NB4 (cell line): Measurements from ENCODE around the gene CCDC171.

ENCODE experiments used
- CTCF ChIP-seq: IDR thresholded peaks from one replicate; pipeline ENCODE4 v1.5.1; 2012; ENCODE audit warnings: low read depth, low read length
- MYC ChIP-seq: IDR thresholded peaks from 2 replicates; pipeline ENCODE4 v1.6.1; 2011; ENCODE audit warnings: low read depth, low read length
- POLR2A ChIP-seq: IDR thresholded peaks from 2 replicates; pipeline ENCODE4 v1.6.1; 2011; ENCODE audit warnings: mild to moderate bottlenecking; ENCODE audit not compliant: insufficient read length; ENCODE audit errors: extremely low read depth

GRCh38 chr9:15736569-15736968 is 183.7 kb downstream of the CCDC171 start:
- TF ChIP-seq MYC (no peak), POLR2A (no peak), CTCF (no peak)
